Fibroblast of lung (primary cell): ENCODE data around the gene KIF26A. TPM values are rescaled to one million over a fixed set of nuclear protein-coding genes. Genes with fewer than 3 reads are reported as not detected.

Experiments
- DNase-seq, 2 donors: peaks; one replicate each; pipeline versions ENCODE4 v3.0.0 to v3.0.0-alpha.2; 2010; ENCODE audit warnings: low read depth in 2 of 2
- H2AFZ ChIP-seq: 2 replicates; pipeline ENCODE4 v1.5.1; 2012; ENCODE audit warnings: low read length, control low read depth, inconsistent platforms
- H3K27ac ChIP-seq: 2 replicates; pipeline ENCODE4 v1.5.1; 2011; ENCODE audit warnings: low read length, control low read depth; ENCODE audit not compliant: insufficient read depth
- H3K27me3 ChIP-seq: 2 replicates; pipeline ENCODE4 v1.5.1; 2011; ENCODE audit warnings: mild to moderate bottlenecking, low read length; ENCODE audit not compliant: control insufficient read depth, insufficient read depth
- H3K36me3 ChIP-seq: 2 replicates; pipeline ENCODE4 v1.5.1; 2011; ENCODE audit warnings: low read length; ENCODE audit not compliant: control insufficient read depth, insufficient read depth
- H3K4me1 ChIP-seq: 2 replicates; pipeline ENCODE4 v1.5.1; 2011; ENCODE audit warnings: low read length; ENCODE audit not compliant: control insufficient read depth, insufficient read depth; ENCODE audit errors: extremely low read depth
- H3K4me2 ChIP-seq: 2 replicates; pipeline ENCODE4 v1.5.1; 2011; ENCODE audit warnings: low read length, control low read depth; ENCODE audit not compliant: insufficient read depth; ENCODE audit errors: extremely low read depth
- H3K4me3 ChIP-seq, 4 experiments: fragments of 200-600 bp in 1 of 4; sonication (generic) in 1 of 4; replicated peaks in 1 of 4; 2 replicates each; pipeline ENCODE4 v1.5.1; 2011 to 2016; ENCODE audit warnings: low read length in 4 of 4, low read depth in 3 of 4, mild to moderate bottlenecking in 3 of 4, control low read depth in 2 of 4, inconsistent platforms in 1 of 4, mixed read lengths in 1 of 4; ENCODE audit not compliant: insufficient read depth in 1 of 4; ENCODE audit errors: control extremely low read depth in 1 of 4
- H3K79me2 ChIP-seq: 2 replicates; pipeline ENCODE4 v1.5.1; 2012; ENCODE audit warnings: mild to moderate bottlenecking, low read length, inconsistent platforms; ENCODE audit not compliant: control insufficient read depth, insufficient read depth
- H3K9ac ChIP-seq: 2 replicates; pipeline ENCODE4 v1.5.1; 2011; ENCODE audit warnings: mild to moderate bottlenecking, low read length, control low read depth; ENCODE audit not compliant: insufficient read depth
- H3K9me3 ChIP-seq: 2 replicates; pipeline ENCODE4 v1.5.1; 2012; ENCODE audit warnings: low read depth, low read length; ENCODE audit not compliant: control insufficient read depth, insufficient read depth
- H4K20me1 ChIP-seq: 2 replicates; pipeline ENCODE4 v1.5.1; 2011; ENCODE audit warnings: low read length; ENCODE audit not compliant: control insufficient read depth, insufficient read depth; ENCODE audit errors: extremely low read depth
- EZH2 ChIP-seq: IDR thresholded peaks from 2 replicates; pipeline ENCODE4 v1.5.1; 2012; ENCODE audit warnings: low read length, control low read depth, mild to moderate bottlenecking; ENCODE audit errors: missing control alignments
- polyA plus RNA-seq, 2 donors: library from polyadenylated mRNA; depleted of rRNA in 1 of 2; stranded (reverse) in 1 of 2; unstranded in 1 of 2; fragments of >200 nt; gene quantifications; 2 replicates each; pipeline ENCODE4 v1.2.1, GENCODE V29; 2011 to 2012; ENCODE audit warnings: missing spikeins in 1 of 2
- total RNA-seq: library from RNA; depleted of rRNA; stranded (reverse); fragments of >200 nt; gene quantifications from 2 replicates; pipeline ENCODE4 v1.2.1, GENCODE V29; 2014
- TF ChIP-seq, protein P1 (sequence below), 2 donors: IDR thresholded peaks in 1 of 2; conservative IDR thresholded peaks in 1 of 2; 1 replicate in 1 of 2; 2 replicates in 1 of 2; pipeline ENCODE4 v1.5.1; 2011 to 2012; ENCODE audit warnings: low read length in 2 of 2, control low read depth in 1 of 2, inconsistent platforms in 1 of 2, low read depth in 1 of 2, mild to moderate bottlenecking in 1 of 2

The KIF26A gene
- total and polyA plus RNA-seq, 2 donors (not counting 1 experiment from before 2014, with no cell fraction given): 0.01 to 2.0 TPM

DNA sequence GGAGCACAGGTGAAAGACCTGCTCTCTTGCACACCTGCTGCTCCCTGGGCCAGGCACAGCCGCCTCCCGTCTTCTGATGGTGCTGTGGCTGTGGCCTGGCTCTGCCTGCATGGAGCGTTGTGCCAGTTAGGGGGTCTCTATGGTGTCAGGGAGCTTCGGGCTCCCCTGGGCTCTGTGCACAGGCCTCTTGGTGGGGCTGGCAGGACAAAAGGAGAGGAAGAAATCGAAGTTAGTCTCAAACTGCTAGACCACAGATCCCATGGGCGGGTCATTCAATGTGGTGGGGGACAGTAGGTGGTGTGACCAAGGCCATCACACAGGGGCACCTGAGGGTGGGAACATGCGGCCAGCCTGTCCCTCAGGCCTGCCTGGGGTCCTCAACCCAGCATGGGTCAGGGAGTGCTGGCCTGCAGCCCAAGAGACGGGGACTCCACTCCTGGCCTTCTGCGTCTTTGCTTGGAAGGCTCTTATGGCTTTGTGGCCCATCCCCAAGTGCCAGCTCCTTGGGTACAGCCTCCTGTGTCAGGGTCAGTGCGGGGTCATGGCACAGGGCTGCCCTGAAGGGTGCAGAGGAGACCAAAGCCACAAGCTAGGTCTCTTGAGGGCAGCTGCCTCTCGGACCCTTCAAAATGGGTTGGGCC, 84.1 kb downstream of the KIF26A start:
- H4K20me1 ChIP-seq: no peaks in the 10 kb centered on the region
- no peak overlapping the region for H3K4me2 ChIP-seq
- H3K9me3 ChIP-seq: no peaks in the 10 kb centered on the region
- no peaks in the 10 kb centered on the region for H3K4me1 ChIP-seq
- TF ChIP-seq EZH2: no peak
- TF ChIP-seq, protein P1, sequence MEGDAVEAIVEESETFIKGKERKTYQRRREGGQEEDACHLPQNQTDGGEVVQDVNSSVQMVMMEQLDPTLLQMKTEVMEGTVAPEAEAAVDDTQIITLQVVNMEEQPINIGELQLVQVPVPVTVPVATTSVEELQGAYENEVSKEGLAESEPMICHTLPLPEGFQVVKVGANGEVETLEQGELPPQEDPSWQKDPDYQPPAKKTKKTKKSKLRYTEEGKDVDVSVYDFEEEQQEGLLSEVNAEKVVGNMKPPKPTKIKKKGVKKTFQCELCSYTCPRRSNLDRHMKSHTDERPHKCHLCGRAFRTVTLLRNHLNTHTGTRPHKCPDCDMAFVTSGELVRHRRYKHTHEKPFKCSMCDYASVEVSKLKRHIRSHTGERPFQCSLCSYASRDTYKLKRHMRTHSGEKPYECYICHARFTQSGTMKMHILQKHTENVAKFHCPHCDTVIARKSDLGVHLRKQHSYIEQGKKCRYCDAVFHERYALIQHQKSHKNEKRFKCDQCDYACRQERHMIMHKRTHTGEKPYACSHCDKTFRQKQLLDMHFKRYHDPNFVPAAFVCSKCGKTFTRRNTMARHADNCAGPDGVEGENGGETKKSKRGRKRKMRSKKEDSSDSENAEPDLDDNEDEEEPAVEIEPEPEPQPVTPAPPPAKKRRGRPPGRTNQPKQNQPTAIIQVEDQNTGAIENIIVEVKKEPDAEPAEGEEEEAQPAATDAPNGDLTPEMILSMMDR (conservative IDR thresholded peaks at IDR 0.05 in 1 of 2, IDR thresholded peaks at IDR 0.05 in 1 of 2; ENCODE audit: low read depth in 1 of 2, low read length in 2 of 2): no peak
- H3K9ac ChIP-seq: no peak overlapping the region
- no peaks in the 10 kb centered on the region for H3K79me2 ChIP-seq
- H2AFZ ChIP-seq: no peak overlapping the region
- H3K27me3 ChIP-seq: no peaks in the 10 kb centered on the region
- H3K4me3 ChIP-seq: no peak overlapping the region
- no peak overlapping the region for H3K27ac ChIP-seq
- no peak for DNase-seq
- no peaks in the 10 kb centered on the region for H3K36me3 ChIP-seq

DNA sequence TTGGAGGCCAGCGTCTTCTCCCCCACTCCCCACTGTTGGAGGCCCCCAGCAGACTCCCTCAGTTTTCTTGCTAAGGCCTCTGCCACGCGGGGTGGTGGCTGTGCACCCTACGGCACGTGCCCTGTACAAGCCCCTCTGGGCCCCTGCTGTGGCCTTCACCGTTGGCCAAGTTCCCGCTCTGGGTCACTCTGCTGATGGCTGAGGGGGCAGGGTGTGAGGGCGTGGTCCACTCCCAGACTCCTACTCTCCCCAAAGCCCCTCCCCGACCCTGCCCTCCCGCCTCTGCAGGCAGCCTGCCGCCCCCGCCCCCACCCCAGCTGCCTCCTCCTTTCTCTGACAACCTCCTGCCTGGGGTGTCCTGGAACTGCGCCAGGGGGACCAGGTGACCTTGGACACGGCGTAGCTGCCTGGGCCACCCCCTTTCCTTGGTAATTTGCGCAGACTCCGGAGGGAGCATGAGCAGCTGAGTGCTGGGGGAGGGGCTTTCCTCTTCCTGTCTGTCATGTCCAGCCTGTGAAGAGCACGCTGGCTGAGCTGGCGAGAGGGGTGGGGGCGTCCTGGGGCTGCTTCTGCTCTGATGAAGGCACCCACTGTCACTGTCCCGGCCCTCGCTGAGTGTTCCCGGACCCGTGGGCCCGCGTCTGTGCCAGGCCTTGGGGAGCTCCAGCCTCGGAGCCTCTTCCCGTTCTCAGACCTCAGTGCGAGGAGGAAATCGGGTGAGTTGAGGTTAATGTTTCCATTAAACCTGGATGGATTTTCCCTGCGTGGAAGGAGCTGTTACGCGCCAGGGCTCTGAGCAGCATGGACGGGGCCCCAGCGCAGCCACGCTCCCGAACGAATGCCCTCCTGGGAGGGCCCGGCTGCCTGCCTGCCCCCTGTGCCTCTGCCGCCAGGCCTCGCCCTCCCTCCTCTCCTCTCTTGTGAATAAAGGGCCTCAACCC, 85.0 kb downstream of the KIF26A start:
- Histone ChIP-seq H3K9ac (no peak overlapping the region), H2AFZ (no peak overlapping the region), H3K27me3 (no peaks in the 10 kb centered on the region), H3K27ac (no peak overlapping the region), H3K4me1 (no peaks in the 10 kb centered on the region), H3K4me2 (no peak overlapping the region), H3K36me3 (no peaks in the 10 kb centered on the region), H3K9me3 (no peaks in the 10 kb centered on the region), H4K20me1 (no peaks in the 10 kb centered on the region), H3K79me2 (no peaks in the 10 kb centered on the region), H3K4me3 (no peak overlapping the region)
- no peak for TF ChIP-seq EZH2
- TF ChIP-seq, protein P1 (conservative IDR thresholded peaks at IDR 0.05 in 1 of 2, IDR thresholded peaks at IDR 0.05 in 1 of 2; ENCODE audit: low read depth in 1 of 2, low read length in 2 of 2): no peak
- no peak for DNase-seq

DNA sequence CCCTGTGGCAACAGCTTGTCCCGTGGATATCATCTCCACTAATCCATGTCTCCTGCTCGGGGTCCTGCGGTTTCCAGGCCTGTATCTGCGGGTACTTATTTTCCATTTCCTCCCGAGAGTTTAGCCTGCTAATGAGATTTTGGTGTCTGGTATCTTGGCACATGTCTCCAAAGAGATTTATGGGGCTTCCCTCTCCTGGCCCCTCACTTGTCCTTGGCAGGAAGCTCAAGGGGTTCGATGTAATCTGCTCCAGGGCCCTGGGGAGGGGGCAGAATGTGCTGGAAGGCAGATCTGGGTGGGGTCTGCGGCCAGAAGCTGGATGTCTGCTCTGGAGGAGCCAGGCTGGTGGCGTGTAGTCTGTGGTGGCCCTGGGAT, 85.7 kb downstream of the KIF26A start:
- TF ChIP-seq, protein P1 (conservative IDR thresholded peaks at IDR 0.05 in 1 of 2, IDR thresholded peaks at IDR 0.05 in 1 of 2; ENCODE audit: low read depth in 1 of 2, low read length in 2 of 2): no peak
- no peak for TF ChIP-seq EZH2
- H3K9me3 ChIP-seq: no peaks in the 10 kb centered on the region

More for the DNA sequence above, 85.7 kb downstream of the KIF26A start:
- Histone ChIP-seq H3K4me2 (no peak overlapping the region), H3K4me3 (no peak overlapping the region), H4K20me1 (no peaks in the 10 kb centered on the region), H3K9ac (no peak overlapping the region), H3K79me2 (no peaks in the 10 kb centered on the region), H3K27me3 (no peaks in the 10 kb centered on the region), H3K27ac (no peak overlapping the region), H2AFZ (no peak overlapping the region), H3K4me1 (no peaks in the 10 kb centered on the region), H3K36me3 (no peaks in the 10 kb centered on the region)
- no peak for DNase-seq
